HepG2 (cell line): Measurements from ENCODE around the gene HCFC1. TPM values are rescaled to one million over a fixed set of nuclear protein-coding genes. Genes with fewer than 3 reads are reported as not detected.

ENCODE experiments used
- CHCHD3 ChIP-seq: sonication (generic); formaldehyde crosslinking; IDR thresholded peaks from 2 replicates; pipeline ENCODE4 v1.8.0; 2022; ENCODE audit warnings: mild to moderate bottlenecking, missing genetic modification reagents, moderate library complexity
- FOXO1 ChIP-seq: sonication (generic); formaldehyde crosslinking; IDR thresholded peaks from 2 replicates; pipeline ENCODE4 v1.4.0; 2020; ENCODE audit warnings: missing genetic modification reagents
- GATAD1 ChIP-seq: IDR thresholded peaks from 2 replicates; pipeline ENCODE4 v1.6.1; 2016; ENCODE audit warnings: missing genetic modification reagents, missing compliant biosample characterization
- GFI1 ChIP-seq: sonication (generic); formaldehyde crosslinking; IDR thresholded peaks from 2 replicates; pipeline ENCODE4 v1.5.0; 2020; ENCODE audit warnings: missing genetic modification reagents, mild to moderate bottlenecking, borderline replicate concordance
- KAT8 ChIP-seq: IDR thresholded peaks from 2 replicates; pipeline ENCODE4 v1.6.1; 2016; ENCODE audit warnings: missing genetic modification reagents, missing compliant biosample characterization
- KLF16 ChIP-seq, 2 experiments: sonication (generic) in 1 of 2; formaldehyde crosslinking in 1 of 2; IDR thresholded peaks; 2 replicates each; pipeline versions ENCODE4 v1.6.1 to v1.8.0; 2016 to 2023; ENCODE audit warnings: missing genetic modification reagents in 2 of 2, missing compliant biosample characterization in 1 of 2
- MYNN ChIP-seq: sonication (generic); formaldehyde crosslinking; IDR thresholded peaks from 2 replicates; pipeline ENCODE4 v1.4.0; 2020; ENCODE audit warnings: mild to moderate bottlenecking, low read depth, missing genetic modification reagents
- SAP130 ChIP-seq: IDR thresholded peaks from 2 replicates; pipeline ENCODE4 v1.6.1; 2016; ENCODE audit warnings: low read depth
- SP4 ChIP-seq: sonication (generic); formaldehyde crosslinking; IDR thresholded peaks from 2 replicates; pipeline ENCODE4 v1.8.1; 2023; ENCODE audit warnings: mild to moderate bottlenecking, missing genetic modification reagents
- ZKSCAN8 ChIP-seq: IDR thresholded peaks from 2 replicates; pipeline ENCODE4 v1.6.1; 2016; ENCODE audit warnings: borderline replicate concordance, missing genetic modification reagents, missing compliant biosample characterization
- ZNF24 ChIP-seq: fragments of 450-650 bp; IDR thresholded peaks from 2 replicates; pipeline ENCODE4 v1.6.1; 2017; ENCODE audit warnings: antibody characterized with exemption, mild to moderate bottlenecking
- ZNF451 ChIP-seq: sonication (generic); formaldehyde crosslinking; IDR thresholded peaks from 2 replicates; pipeline ENCODE4 v1.5.0; 2020; ENCODE audit warnings: mild to moderate bottlenecking, missing genetic modification reagents
- ZNF788 ChIP-seq: sonication (generic); formaldehyde crosslinking; IDR thresholded peaks from 2 replicates; pipeline ENCODE4 v1.5.0; 2020; ENCODE audit warnings: mild to moderate bottlenecking, missing genetic modification reagents, borderline replicate concordance
- polyA plus RNA-seq, 8 experiments: library from polyadenylated mRNA; depleted of rRNA in 3 of 8; stranded (reverse) in 7 of 8; unstranded in 1 of 8; fragments of >200 nt; fragmentation: Illumina TruSeq in 4 of 8; extraction: Trizol in 4 of 8; gene quantifications; 2 replicates each; pipeline versions ENCODE4 v1.2.1 to v1.2.3, GENCODE V29; 2011 to 2016; ENCODE audit warnings: low read depth in 4 of 8, missing spikeins in 1 of 8, mixed read lengths in 1 of 8; ENCODE audit not compliant: insufficient read depth in 1 of 8
- total RNA-seq, 5 experiments: library from RNA; depleted of rRNA; stranded (reverse); fragments of >200 nt; fragmentation: Illumina TruSeq; extraction: Trizol; gene quantifications; 2 replicates each; pipeline ENCODE4 v1.2.3, GENCODE V29; 2016; ENCODE audit warnings: low read depth in 1 of 5
- TF ChIP-seq, protein P1 (sequence below): sonication (generic); formaldehyde crosslinking; IDR thresholded peaks from 2 replicates; pipeline ENCODE4 v1.4.0; 2020; ENCODE audit warnings: missing genetic modification reagents, mild to moderate bottlenecking, borderline replicate concordance
- TF ChIP-seq, protein P2 (sequence below): sonication (generic); formaldehyde crosslinking; IDR thresholded peaks from 2 replicates; pipeline ENCODE4 v1.9.0; 2022; ENCODE audit warnings: low read depth, missing genetic modification reagents
- TF ChIP-seq, protein P3 (sequence below): sonication (generic); formaldehyde crosslinking; IDR thresholded peaks from 2 replicates; pipeline ENCODE4 v1.4.0; 2020; ENCODE audit warnings: missing genetic modification reagents
- TF ChIP-seq, protein P4 (sequence below): sonication (generic); formaldehyde crosslinking; IDR thresholded peaks from 2 replicates; pipeline ENCODE4 v1.4.0; 2020; ENCODE audit warnings: missing genetic modification reagents
- TF ChIP-seq, protein P5 (sequence below): sonication (generic); formaldehyde crosslinking; IDR thresholded peaks from 2 replicates; pipeline ENCODE4 v1.8.1; 2022; ENCODE audit warnings: low read depth, mild to moderate bottlenecking, missing genetic modification reagents

Gene HCFC1
- total and polyA plus RNA-seq, 2 of the 13 experiments (the other 11 are each of a cell fraction or from before 2014, with no cell fraction given): 5.8 to 17.8 TPM

DNA sequence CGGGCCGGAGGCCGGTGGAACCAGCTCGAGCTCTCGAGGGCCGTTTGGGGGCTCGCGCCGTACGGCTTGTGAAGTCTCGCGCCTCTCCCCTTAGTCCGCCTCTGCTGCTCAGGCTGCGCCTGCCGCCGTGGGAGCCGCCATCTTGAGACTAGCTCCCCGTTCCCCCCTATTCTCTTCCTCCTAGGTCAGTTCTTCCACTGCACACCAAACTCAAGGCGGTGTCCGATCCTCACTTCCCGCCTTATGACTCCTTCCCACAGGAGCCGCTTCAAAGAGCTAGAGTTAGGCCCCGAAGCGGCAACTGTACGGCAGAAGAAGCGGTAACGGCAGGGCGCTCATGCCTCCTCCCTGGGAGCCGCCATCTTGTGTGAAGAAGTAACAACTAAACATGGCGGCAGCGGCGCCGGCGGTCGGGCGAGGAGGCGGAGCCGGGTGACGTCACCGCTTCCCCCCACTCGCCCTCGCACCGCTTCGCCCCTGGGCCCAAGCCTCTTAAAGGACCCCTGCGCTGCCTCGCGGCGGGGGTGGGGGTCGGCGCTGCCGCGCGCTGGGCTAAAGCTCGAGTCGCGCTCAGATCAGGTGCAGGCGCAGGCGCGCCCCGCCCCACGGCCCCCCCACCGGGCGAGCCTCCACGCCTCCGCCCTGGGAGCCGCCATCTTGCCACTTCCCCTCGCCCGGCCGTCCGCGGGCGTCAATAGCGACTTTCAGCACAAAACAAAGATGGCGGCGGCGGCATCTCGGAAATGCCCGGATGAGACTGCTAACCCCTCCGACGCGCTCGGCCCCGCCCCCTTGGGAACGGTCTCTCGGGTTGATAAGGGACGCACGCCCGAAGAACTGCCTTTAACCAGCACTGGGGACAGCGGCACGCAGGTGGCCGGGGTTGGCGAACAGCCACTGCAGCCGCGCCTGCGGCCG, at the start of gene HCFC1 (continued):
- TF ChIP-seq KAT8 (CRISPR knock-in tag) (peak; percentile 18; the same call in 1 of the 2 replicates), SAP130 (no peak), ZNF451 (peak; percentile 42; the same call in 1 of the 2 replicates), GFI1 (0 out of 2 replicates have a peak, but pooled peaks have one; percentile 36), SP4 (CRISPR knock-in tag) (peak; percentile 38; the same call in 1 of the 2 replicates), CHCHD3 (CRISPR knock-in tag) (no peak), MYNN (CRISPR knock-in tag) (no peak), ZNF24 (no peak), ZNF788 (CRISPR knock-in tag) (0 out of 2 replicates have a peak, but pooled peaks have one; percentile 24), KLF16 (CRISPR knock-in tag; IDR thresholded peaks at IDR 0.05) (no peak), FOXO1 (CRISPR knock-in tag) (no peak), ZKSCAN8 (CRISPR knock-in tag) (no peak), GATAD1 (CRISPR knock-in tag) (no peak)
- TF ChIP-seq, protein P1, sequence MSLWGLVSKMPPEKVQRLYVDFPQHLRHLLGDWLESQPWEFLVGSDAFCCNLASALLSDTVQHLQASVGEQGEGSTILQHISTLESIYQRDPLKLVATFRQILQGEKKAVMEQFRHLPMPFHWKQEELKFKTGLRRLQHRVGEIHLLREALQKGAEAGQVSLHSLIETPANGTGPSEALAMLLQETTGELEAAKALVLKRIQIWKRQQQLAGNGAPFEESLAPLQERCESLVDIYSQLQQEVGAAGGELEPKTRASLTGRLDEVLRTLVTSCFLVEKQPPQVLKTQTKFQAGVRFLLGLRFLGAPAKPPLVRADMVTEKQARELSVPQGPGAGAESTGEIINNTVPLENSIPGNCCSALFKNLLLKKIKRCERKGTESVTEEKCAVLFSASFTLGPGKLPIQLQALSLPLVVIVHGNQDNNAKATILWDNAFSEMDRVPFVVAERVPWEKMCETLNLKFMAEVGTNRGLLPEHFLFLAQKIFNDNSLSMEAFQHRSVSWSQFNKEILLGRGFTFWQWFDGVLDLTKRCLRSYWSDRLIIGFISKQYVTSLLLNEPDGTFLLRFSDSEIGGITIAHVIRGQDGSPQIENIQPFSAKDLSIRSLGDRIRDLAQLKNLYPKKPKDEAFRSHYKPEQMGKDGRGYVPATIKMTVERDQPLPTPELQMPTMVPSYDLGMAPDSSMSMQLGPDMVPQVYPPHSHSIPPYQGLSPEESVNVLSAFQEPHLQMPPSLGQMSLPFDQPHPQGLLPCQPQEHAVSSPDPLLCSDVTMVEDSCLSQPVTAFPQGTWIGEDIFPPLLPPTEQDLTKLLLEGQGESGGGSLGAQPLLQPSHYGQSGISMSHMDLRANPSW (CRISPR knock-in tag): no peak
- TF ChIP-seq, protein P2, sequence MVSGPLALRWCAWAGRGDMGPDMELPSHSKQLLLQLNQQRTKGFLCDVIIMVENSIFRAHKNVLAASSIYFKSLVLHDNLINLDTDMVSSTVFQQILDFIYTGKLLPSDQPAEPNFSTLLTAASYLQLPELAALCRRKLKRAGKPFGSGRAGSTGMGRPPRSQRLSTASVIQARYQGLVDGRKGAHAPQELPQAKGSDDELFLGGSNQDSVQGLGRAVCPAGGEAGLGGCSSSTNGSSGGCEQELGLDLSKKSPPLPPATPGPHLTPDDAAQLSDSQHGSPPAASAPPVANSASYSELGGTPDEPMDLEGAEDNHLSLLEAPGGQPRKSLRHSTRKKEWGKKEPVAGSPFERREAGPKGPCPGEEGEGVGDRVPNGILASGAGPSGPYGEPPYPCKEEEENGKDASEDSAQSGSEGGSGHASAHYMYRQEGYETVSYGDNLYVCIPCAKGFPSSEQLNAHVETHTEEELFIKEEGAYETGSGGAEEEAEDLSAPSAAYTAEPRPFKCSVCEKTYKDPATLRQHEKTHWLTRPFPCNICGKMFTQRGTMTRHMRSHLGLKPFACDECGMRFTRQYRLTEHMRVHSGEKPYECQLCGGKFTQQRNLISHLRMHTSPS (CRISPR knock-in tag): no peak
- TF ChIP-seq, protein P3, sequence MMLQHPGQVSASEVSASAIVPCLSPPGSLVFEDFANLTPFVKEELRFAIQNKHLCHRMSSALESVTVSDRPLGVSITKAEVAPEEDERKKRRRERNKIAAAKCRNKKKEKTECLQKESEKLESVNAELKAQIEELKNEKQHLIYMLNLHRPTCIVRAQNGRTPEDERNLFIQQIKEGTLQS (CRISPR knock-in tag): peak; percentile 75
- TF ChIP-seq, protein P4, sequence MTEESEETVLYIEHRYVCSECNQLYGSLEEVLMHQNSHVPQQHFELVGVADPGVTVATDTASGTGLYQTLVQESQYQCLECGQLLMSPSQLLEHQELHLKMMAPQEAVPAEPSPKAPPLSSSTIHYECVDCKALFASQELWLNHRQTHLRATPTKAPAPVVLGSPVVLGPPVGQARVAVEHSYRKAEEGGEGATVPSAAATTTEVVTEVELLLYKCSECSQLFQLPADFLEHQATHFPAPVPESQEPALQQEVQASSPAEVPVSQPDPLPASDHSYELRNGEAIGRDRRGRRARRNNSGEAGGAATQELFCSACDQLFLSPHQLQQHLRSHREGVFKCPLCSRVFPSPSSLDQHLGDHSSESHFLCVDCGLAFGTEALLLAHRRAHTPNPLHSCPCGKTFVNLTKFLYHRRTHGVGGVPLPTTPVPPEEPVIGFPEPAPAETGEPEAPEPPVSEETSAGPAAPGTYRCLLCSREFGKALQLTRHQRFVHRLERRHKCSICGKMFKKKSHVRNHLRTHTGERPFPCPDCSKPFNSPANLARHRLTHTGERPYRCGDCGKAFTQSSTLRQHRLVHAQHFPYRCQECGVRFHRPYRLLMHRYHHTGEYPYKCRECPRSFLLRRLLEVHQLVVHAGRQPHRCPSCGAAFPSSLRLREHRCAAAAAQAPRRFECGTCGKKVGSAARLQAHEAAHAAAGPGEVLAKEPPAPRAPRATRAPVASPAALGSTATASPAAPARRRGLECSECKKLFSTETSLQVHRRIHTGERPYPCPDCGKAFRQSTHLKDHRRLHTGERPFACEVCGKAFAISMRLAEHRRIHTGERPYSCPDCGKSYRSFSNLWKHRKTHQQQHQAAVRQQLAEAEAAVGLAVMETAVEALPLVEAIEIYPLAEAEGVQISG (CRISPR knock-in tag): no peak; the same call in 1 of the 2 replicates
- TF ChIP-seq, protein P5, sequence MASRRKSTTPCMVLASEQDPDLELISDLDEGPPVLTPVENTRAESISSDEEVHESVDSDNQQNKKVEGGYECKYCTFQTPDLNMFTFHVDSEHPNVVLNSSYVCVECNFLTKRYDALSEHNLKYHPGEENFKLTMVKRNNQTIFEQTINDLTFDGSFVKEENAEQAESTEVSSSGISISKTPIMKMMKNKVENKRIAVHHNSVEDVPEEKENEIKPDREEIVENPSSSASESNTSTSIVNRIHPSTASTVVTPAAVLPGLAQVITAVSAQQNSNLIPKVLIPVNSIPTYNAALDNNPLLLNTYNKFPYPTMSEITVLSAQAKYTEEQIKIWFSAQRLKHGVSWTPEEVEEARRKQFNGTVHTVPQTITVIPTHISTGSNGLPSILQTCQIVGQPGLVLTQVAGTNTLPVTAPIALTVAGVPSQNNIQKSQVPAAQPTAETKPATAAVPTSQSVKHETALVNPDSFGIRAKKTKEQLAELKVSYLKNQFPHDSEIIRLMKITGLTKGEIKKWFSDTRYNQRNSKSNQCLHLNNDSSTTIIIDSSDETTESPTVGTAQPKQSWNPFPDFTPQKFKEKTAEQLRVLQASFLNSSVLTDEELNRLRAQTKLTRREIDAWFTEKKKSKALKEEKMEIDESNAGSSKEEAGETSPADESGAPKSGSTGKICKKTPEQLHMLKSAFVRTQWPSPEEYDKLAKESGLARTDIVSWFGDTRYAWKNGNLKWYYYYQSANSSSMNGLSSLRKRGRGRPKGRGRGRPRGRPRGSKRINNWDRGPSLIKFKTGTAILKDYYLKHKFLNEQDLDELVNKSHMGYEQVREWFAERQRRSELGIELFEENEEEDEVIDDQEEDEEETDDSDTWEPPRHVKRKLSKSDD (CRISPR knock-in tag): peak; percentile 95
